ENCODE data around the gene IBSP.

Gene IBSP

GRCh38 chr4:87807402-87807801 is 8.0 kb downstream of the IBSP start:
- no peak overlapping the region for H3K4me3 ChIP-seq (ENCODE audit: control insufficient read depth, low read depth, low read length)
- peak; percentile 51 for DNase-seq (ENCODE audit: low read depth)
- TF ChIP-seq, protein P1, sequence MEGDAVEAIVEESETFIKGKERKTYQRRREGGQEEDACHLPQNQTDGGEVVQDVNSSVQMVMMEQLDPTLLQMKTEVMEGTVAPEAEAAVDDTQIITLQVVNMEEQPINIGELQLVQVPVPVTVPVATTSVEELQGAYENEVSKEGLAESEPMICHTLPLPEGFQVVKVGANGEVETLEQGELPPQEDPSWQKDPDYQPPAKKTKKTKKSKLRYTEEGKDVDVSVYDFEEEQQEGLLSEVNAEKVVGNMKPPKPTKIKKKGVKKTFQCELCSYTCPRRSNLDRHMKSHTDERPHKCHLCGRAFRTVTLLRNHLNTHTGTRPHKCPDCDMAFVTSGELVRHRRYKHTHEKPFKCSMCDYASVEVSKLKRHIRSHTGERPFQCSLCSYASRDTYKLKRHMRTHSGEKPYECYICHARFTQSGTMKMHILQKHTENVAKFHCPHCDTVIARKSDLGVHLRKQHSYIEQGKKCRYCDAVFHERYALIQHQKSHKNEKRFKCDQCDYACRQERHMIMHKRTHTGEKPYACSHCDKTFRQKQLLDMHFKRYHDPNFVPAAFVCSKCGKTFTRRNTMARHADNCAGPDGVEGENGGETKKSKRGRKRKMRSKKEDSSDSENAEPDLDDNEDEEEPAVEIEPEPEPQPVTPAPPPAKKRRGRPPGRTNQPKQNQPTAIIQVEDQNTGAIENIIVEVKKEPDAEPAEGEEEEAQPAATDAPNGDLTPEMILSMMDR (conservative IDR thresholded peaks at IDR 0.05; ENCODE audit: control insufficient read depth, insufficient read depth, low read depth, low read length): no peak

- no peak for DNase-seq (ENCODE audit: low read depth)
- no peak overlapping the region for H3K4me3 ChIP-seq (ENCODE audit: control insufficient read depth, low read depth, low read length)
- TF ChIP-seq, protein P1 (conservative IDR thresholded peaks at IDR 0.05; ENCODE audit: control insufficient read depth, insufficient read depth, low read depth, low read length): no peak
These were observed 12.6 kb downstream of the IBSP start for GRCh38 chr4:87811977-87812376.

- no peak overlapping the region for H3K4me3 ChIP-seq (ENCODE audit: control insufficient read depth, low read depth, low read length)
- TF ChIP-seq, protein P1 (conservative IDR thresholded peaks at IDR 0.05; ENCODE audit: control insufficient read depth, insufficient read depth, low read depth, low read length): no peak
- DNase-seq (ENCODE audit: low read depth): peak; percentile 80
These were observed 20.0 kb downstream of the IBSP start for GRCh38 chr4:87819281-87819919.

GRCh38 chr4:87823200-87823599 is 23.8 kb downstream of the IBSP start:
- TF ChIP-seq, protein P1 (conservative IDR thresholded peaks at IDR 0.05; ENCODE audit: control insufficient read depth, insufficient read depth, low read depth, low read length): no peak
- no peak overlapping the region for H3K4me3 ChIP-seq (ENCODE audit: control insufficient read depth, low read depth, low read length)
- DNase-seq (ENCODE audit: low read depth): no peak

GRCh38 chr4:87823724-87824123 is 24.4 kb downstream of the IBSP start:
- no peak overlapping the region for H3K4me3 ChIP-seq (ENCODE audit: control insufficient read depth, low read depth, low read length)
- TF ChIP-seq, protein P1 (conservative IDR thresholded peaks at IDR 0.05; ENCODE audit: control insufficient read depth, insufficient read depth, low read depth, low read length): no peak
- no peak for DNase-seq (ENCODE audit: low read depth)

- TF ChIP-seq, protein P1 (conservative IDR thresholded peaks at IDR 0.05; ENCODE audit: control insufficient read depth, insufficient read depth, low read depth, low read length): no peak
- no peak overlapping the region for H3K4me3 ChIP-seq (ENCODE audit: control insufficient read depth, low read depth, low read length)
- peak; percentile 35 for DNase-seq (ENCODE audit: low read depth)
These were observed 25.0 kb downstream of the IBSP start for GRCh38 chr4:87824352-87824751.

- no peak within 1 kb of the TSS for H3K4me3 ChIP-seq (ENCODE audit: control insufficient read depth, low read depth, low read length)
- no peak for DNase-seq (ENCODE audit: low read depth)
- TF ChIP-seq, protein P1 (conservative IDR thresholded peaks at IDR 0.05; ENCODE audit: control insufficient read depth, insufficient read depth, low read depth, low read length): no peak
These were observed 33.3 kb downstream of the IBSP start, which contains the start of gene MEPE for GRCh38 chr4:87832669-87833068. Gene MEPE, plus strand, starts transcription at chr4:87832969. Its CDS starts 1,746 bp downstream, at chr4:87834715.
